Endothelial cell of umbilical vein (primary cell): ENCODE data around the gene DGCR2. TPM values are rescaled to one million over a fixed set of nuclear protein-coding genes. Genes with fewer than 3 reads are reported as not detected.

Experiments used
- BruUV-seq: library from RNA; stranded (reverse); fragments of 400-500 nt; replicated peaks from 2 replicates; lab custom pipeline; 2021; lab: Mats Ljungman, UMichigan
- CTCF ChIA-PET: fragments of 300-600, 350-600 bp; sonication (Branson Sonifier 250); formaldehyde crosslinking; loops from one replicate; lab custom pipeline; 2021; ENCODE audit warnings: antibody characterized with exemption, inconsistent platforms; lab: Charles Lee
- POLR2A ChIA-PET: fragments of 300-600, 350-600 bp; sonication (Branson Sonifier 250); formaldehyde crosslinking; loops from one replicate; lab custom pipeline; 2021; ENCODE audit warnings: antibody characterized with exemption, inconsistent platforms; lab: Charles Lee
- DNase-seq: peaks from one replicate; pipeline ENCODE4 v3.0.0-alpha.2; 2011; ENCODE audit warnings: low read depth, low spot score
- FAIRE-seq: peaks from 2 replicates; lab custom pipeline; 2011; peaks lifted over from hg19 to GRCh38; lab: Jason Lieb, UNC
- H2AFZ ChIP-seq: 2 replicates; pipeline ENCODE4 v1.6.0; 2012; ENCODE audit warnings: low read depth, low read length, control low read depth, inconsistent platforms
- H3K27ac ChIP-seq: 2 replicates; pipeline ENCODE4 v1.5.1; 2011; ENCODE audit warnings: low read depth, mild to moderate bottlenecking, control low read depth, low read length, moderate library complexity; ENCODE audit not compliant: insufficient read depth
- H3K27me3 ChIP-seq, 2 experiments: 2 replicates each; pipeline versions ENCODE4 v1.6.0 to v1.6.1; 2011; ENCODE audit warnings: low read length in 2 of 2, mixed read lengths in 1 of 2; ENCODE audit not compliant: control insufficient read depth in 2 of 2, insufficient read depth in 2 of 2
- H3K36me3 ChIP-seq, 2 experiments: 2 replicates in 1 of 2; 3 replicates in 1 of 2; pipeline ENCODE4 v1.5.1; 2011; ENCODE audit warnings: low read length in 2 of 2, mild to moderate bottlenecking in 1 of 2, moderate library complexity in 1 of 2; ENCODE audit not compliant: control insufficient read depth in 2 of 2, insufficient read depth in 2 of 2; ENCODE audit errors: extremely low read depth in 1 of 2
- H3K4me1 ChIP-seq: 3 replicates; pipeline ENCODE4 v1.5.1; 2011; ENCODE audit warnings: mild to moderate bottlenecking, low read length; ENCODE audit not compliant: control insufficient read depth, insufficient read depth; ENCODE audit errors: extremely low read depth
- H3K4me2 ChIP-seq: 2 replicates; pipeline ENCODE4 v1.6.1; 2011; ENCODE audit warnings: low read length, control low read depth, mixed read lengths; ENCODE audit not compliant: insufficient read depth
- H3K4me3 ChIP-seq, 3 experiments: fragments of 200-600 bp in 1 of 3; sonication (generic), shearing (Covaris generic) in 1 of 3; replicated peaks in 1 of 3; 2 replicates each; pipeline ENCODE4 v1.5.1; 2011 to 2016; ENCODE audit warnings: control low read depth in 3 of 3, low read length in 3 of 3, mild to moderate bottlenecking in 2 of 3, inconsistent platforms in 1 of 3, low read depth in 1 of 3, moderate library complexity in 1 of 3; ENCODE audit not compliant: insufficient read depth in 1 of 3
- H3K79me2 ChIP-seq: 2 replicates; pipeline ENCODE4 v1.6.0; 2012; ENCODE audit warnings: low read length, inconsistent platforms; ENCODE audit not compliant: control insufficient read depth, insufficient read depth
- H3K9ac ChIP-seq: replicated peaks from 2 replicates; pipeline ENCODE3; 2011; ENCODE audit warnings: low read length, control low read depth; ENCODE audit not compliant: insufficient read depth; ENCODE audit errors: extremely low read depth
- H3K9me1 ChIP-seq: replicated peaks from 3 replicates; pipeline ENCODE4 v1.6.0; 2011; ENCODE audit warnings: mild to moderate bottlenecking, low read length; ENCODE audit not compliant: control insufficient read depth, insufficient read depth; ENCODE audit errors: extremely low read depth
- H3K9me3 ChIP-seq: replicated peaks from 2 replicates; pipeline ENCODE4 v1.5.1; 2012; ENCODE audit warnings: low read length, inconsistent platforms; ENCODE audit not compliant: control insufficient read depth, insufficient read depth
- H4K20me1 ChIP-seq: replicated peaks from 2 replicates; pipeline ENCODE3; 2011; ENCODE audit warnings: mild to moderate bottlenecking, low read length; ENCODE audit not compliant: control insufficient read depth, insufficient read depth; ENCODE audit errors: extremely low read depth
- CTCF ChIP-seq, 2 donors: IDR thresholded peaks; 1 replicate in 1 of 2; 2 replicates in 1 of 2; pipeline ENCODE4 v1.5.1; 2011; ENCODE audit warnings: low read length in 2 of 2, mild to moderate bottlenecking in 2 of 2, moderate library complexity in 2 of 2, control low read depth in 1 of 2, inconsistent platforms in 1 of 2, low read depth in 1 of 2; ENCODE audit not compliant: insufficient read depth in 1 of 2; ENCODE audit errors: extremely low read depth in 1 of 2
- EZH2 ChIP-seq: IDR thresholded peaks from 2 replicates; pipeline ENCODE4 v1.6.1; 2012; ENCODE audit warnings: borderline replicate concordance, low read depth, mild to moderate bottlenecking, moderate library complexity, low read length, inconsistent platforms; ENCODE audit not compliant: severe bottlenecking
- FOS ChIP-seq: IDR thresholded peaks from 2 replicates; pipeline ENCODE4 v1.6.1; 2011; ENCODE audit warnings: mild to moderate bottlenecking, low read length, moderate library complexity, borderline replicate concordance; ENCODE audit not compliant: insufficient read depth
- GATA2 ChIP-seq: IDR thresholded peaks from 2 replicates; pipeline ENCODE4 v1.7.0; 2011; ENCODE audit warnings: low read depth, mild to moderate bottlenecking, moderate library complexity, mixed read lengths, low read length; ENCODE audit not compliant: insufficient read length, insufficient read depth
- JUN ChIP-seq: IDR thresholded peaks from 2 replicates; pipeline ENCODE4 v1.6.1; 2011; ENCODE audit warnings: borderline replicate concordance, low read depth; ENCODE audit not compliant: insufficient read length, insufficient read depth
- MAX ChIP-seq: IDR thresholded peaks from 2 replicates; pipeline ENCODE4 v1.6.1; 2011; ENCODE audit not compliant: insufficient read depth, insufficient read length
- MYC ChIP-seq: IDR thresholded peaks from one replicate; pipeline ENCODE4 v1.6.1; 2011; ENCODE audit warnings: mild to moderate bottlenecking, low read depth, low read length
- POLR2A ChIP-seq: IDR thresholded peaks from 2 replicates; pipeline ENCODE4 v1.6.1; 2012; ENCODE audit warnings: low read depth, mild to moderate bottlenecking, control low read depth, low read length
- POLR2AphosphoS5 ChIP-seq: IDR thresholded peaks from 2 replicates; pipeline ENCODE4 v1.6.1; 2012; ENCODE audit warnings: low read depth, mild to moderate bottlenecking, control low read depth, low read length, moderate library complexity; ENCODE audit not compliant: insufficient read depth
- dilution Hi-C: fragments of 300-500 bp; cut with MboI; formaldehyde crosslinking; loops from one replicate; pipeline ENCODE4 v1.15.0; 2019; ENCODE audit warnings: low sequenced_read_pairs; ENCODE audit not compliant: extremely low pct_ligation_motif_present
- intact Hi-C: fragments of 100-400 bp; cut with micrococcal nuclease; formaldehyde crosslinking; loops from one replicate; pipeline ENCODE4 v1.10.0; 2022
- polyA plus RNA-seq, 4 experiments: library from polyadenylated mRNA; depleted of rRNA in 3 of 4; stranded (reverse) in 3 of 4; unstranded in 1 of 4; fragments of >200 nt; gene quantifications; 2 replicates each; pipeline versions ENCODE4 v1.2.1 to v1.2.3, GENCODE V29; 2011 to 2012; ENCODE audit warnings: missing spikeins in 1 of 4
- total RNA-seq: library from RNA; stranded (reverse); gene quantifications from 2 replicates; pipeline ENCODE4 v1.2.3, GENCODE V29; 2021

Gene DGCR2
- total and polyA plus RNA-seq, 2 donors (not counting 3 experiments of a cell fraction or from before 2014, with no cell fraction given) = 44.8 to 51.2 TPM

- H2AFZ ChIP-seq = no peak overlapping the region
- no peak for DNase-seq
- H3K36me3 ChIP-seq = no peaks in the 10 kb centered on the region
- H3K27me3 ChIP-seq = no peaks in the 10 kb centered on the region
- H3K9ac ChIP-seq = no peak overlapping the region
- ChIA-PET POLR2A (interaction anchor here (0.6 kb wide), 1 partner anchor 18 kb away, joined by 6 read pairs; no protein-coding TSS in a partner anchor), CTCF (no interaction called here)
- FAIRE-seq = no peak
- no peaks in the 10 kb centered on the region for H3K79me2 ChIP-seq
- no peaks in the 10 kb centered on the region for H3K9me1 ChIP-seq
- no peaks in the 10 kb centered on the region for H3K9me3 ChIP-seq
- no peak overlapping the region for H3K27ac ChIP-seq
- no peak overlapping the region for H3K4me2 ChIP-seq
- intact Hi-C loops (no loop called here), dilution Hi-C loops (no loop called here)
- TF ChIP-seq GATA2 (no peak), POLR2A (no peak), JUN (no peak), EZH2 (no peak), CTCF (IDR thresholded peaks at IDR 0.05; ENCODE audit: extremely low read depth in 1 of 2, insufficient read depth in 1 of 2, low read depth in 1 of 2, low read length in 2 of 2) (no peak)
- peaks cover 13% of the 10 kb centered on the region for H3K4me1 ChIP-seq
- no peak overlapping the region for H3K4me3 ChIP-seq
- no TSS peak for BruUV-seq
- no peaks in the 10 kb centered on the region for H4K20me1 ChIP-seq
Observed at GRCh38 chr22:19081351-19081750, 40.9 kb downstream of the DGCR2 start.

- no peaks in the 10 kb centered on the region for H3K9me1 ChIP-seq
- H3K36me3 ChIP-seq = no peaks in the 10 kb centered on the region
- FAIRE-seq (no peak), DNase-seq (no peak)
- POLR2A ChIA-PET = interaction anchor here (0.6 kb wide), 1 partner anchor 17 kb away, joined by 6 read pairs; no protein-coding TSS in a partner anchor
- CTCF ChIA-PET = no interaction called here
- H3K4me3 ChIP-seq = no peak overlapping the region
- BruUV-seq = no TSS peak
- H2AFZ ChIP-seq = no peak overlapping the region
- no peaks in the 10 kb centered on the region for H3K9me3 ChIP-seq
- no peak overlapping the region for H3K4me2 ChIP-seq
- H3K27me3 ChIP-seq = no peaks in the 10 kb centered on the region
- TF ChIP-seq POLR2AphosphoS5 (no peak), FOS (no peak), GATA2 (no peak), POLR2A (no peak), MAX (no peak), EZH2 (no peak), JUN (no peak), CTCF (IDR thresholded peaks at IDR 0.05; ENCODE audit: extremely low read depth in 1 of 2, insufficient read depth in 1 of 2, low read depth in 1 of 2, low read length in 2 of 2) (no peak), MYC (no peak)
- H3K79me2 ChIP-seq = no peaks in the 10 kb centered on the region
- no peak overlapping the region for H3K9ac ChIP-seq
- peaks cover 10% of the 10 kb centered on the region for H3K4me1 ChIP-seq
- no peak overlapping the region for H3K27ac ChIP-seq
- dilution Hi-C loops = no loop called here
- intact Hi-C loops = no loop called here
- no peaks in the 10 kb centered on the region for H4K20me1 ChIP-seq
Observed at GRCh38 chr22:19080853-19081252, 41.4 kb downstream of the DGCR2 start.
